Activated T-cell treated with anti-CD3 and anti-CD28 coated beads, Interleukin-2, amount 50 U/mL, for 72 hours (primary cell): ENCODE results near the gene GLRA1. TPM values are rescaled to one million over a fixed set of nuclear protein-coding genes. Genes with fewer than 3 reads are reported as not detected.
"Not testable (repeated sequence)": the region's sequence is repeated elsewhere in the genome, so short reads cannot be mapped to it uniquely, and the experiment has no call there.

Experiments used
- ATAC-seq, 2 donors: fragments of 150-1000 bp; cut with Tn5 transposase; replicated peaks in 1 of 2; 2 replicates each; pipeline ENCODE4 v1.10.0; 2021; ENCODE audit warnings: moderate library complexity in 2 of 2, mild to moderate bottlenecking in 1 of 2
- DNase-seq, 2 donors: peaks; one replicate each; pipeline ENCODE4 v3.0.0; 2021 to 2022; ENCODE audit warnings: mixed read lengths in 1 of 2
- H3K27ac Mint-ChIP-seq: one replicate; pipeline ENCODE4 v1.8.0; 2022; ENCODE audit warnings: mild to moderate bottlenecking, moderate library complexity, mixed read lengths
- H3K27me3 Mint-ChIP-seq: one replicate; pipeline ENCODE4 v1.8.0; 2022; ENCODE audit warnings: low read depth, mixed read lengths
- H3K36me3 Mint-ChIP-seq, 2 donors: one replicate each; pipeline ENCODE4 v1.8.0; 2022; ENCODE audit warnings: mixed read lengths in 2 of 2, mild to moderate bottlenecking in 1 of 2; ENCODE audit not compliant: insufficient read depth in 2 of 2
- H3K4me1 Mint-ChIP-seq: one replicate; pipeline ENCODE4 v1.8.0; 2022; ENCODE audit warnings: low read depth, mixed read lengths
- H3K4me3 Mint-ChIP-seq, 2 donors: one replicate each; pipeline ENCODE4 v1.8.0; 2022; ENCODE audit warnings: mild to moderate bottlenecking in 2 of 2, mixed read lengths in 2 of 2, moderate library complexity in 2 of 2
- H3K9me3 Mint-ChIP-seq, 2 donors: one replicate each; pipeline ENCODE4 v1.8.0; 2022; ENCODE audit warnings: mixed read lengths in 2 of 2
- total RNA-seq, 2 donors: library from RNA; stranded (reverse); gene quantifications; one replicate each; pipeline ENCODE4 v1.2.3, GENCODE V29; 2022

Gene GLRA1
- total RNA-seq, 2 donors from 2014 or later: not detected

- Mint-ChIP-seq H3K4me3 (no peak overlapping the region), H3K9me3 (no peaks in the 10 kb centered on the region), H3K4me1 (peaks cover 21% of the 10 kb centered on the region), H3K27me3 (no peaks in the 10 kb centered on the region), H3K27ac (peak overlapping the region; percentile 94), H3K36me3 (peaks cover 12 to 54% of the 10 kb centered on the region in 2 donors)
- DNase-seq (no peak), ATAC-seq (no peak)
Measured at GRCh38 chr5:151795426-151795825, 129.2 kb downstream of the GLRA1 start.

- Mint-ChIP-seq H3K27me3 (no peaks in the 10 kb centered on the region), H3K9me3 (no peaks in the 10 kb centered on the region), H3K4me1 (peaks cover 11% of the 10 kb centered on the region), H3K4me3 (no peak overlapping the region), H3K36me3 (peaks cover 9 to 55% of the 10 kb centered on the region in 2 donors), H3K27ac (no peak overlapping the region)
- ATAC-seq (no peak), DNase-seq (no peak)
Measured at GRCh38 chr5:151793358-151793757, 131.3 kb downstream of the GLRA1 start.

- no peak overlapping the region for H3K4me3 Mint-ChIP-seq
- DNase-seq (no peak), ATAC-seq (no peak)
- peaks cover 4 to 31% of the 10 kb centered on the region in 2 donors for H3K36me3 Mint-ChIP-seq
- H3K9me3 Mint-ChIP-seq: no peaks in the 10 kb centered on the region
- peaks cover 21% of the 10 kb centered on the region for H3K4me1 Mint-ChIP-seq
- H3K27me3 Mint-ChIP-seq: no peaks in the 10 kb centered on the region
- no peak overlapping the region for H3K27ac Mint-ChIP-seq
Measured at GRCh38 chr5:151787817-151788216, 136.8 kb downstream of the GLRA1 start.

DNA sequence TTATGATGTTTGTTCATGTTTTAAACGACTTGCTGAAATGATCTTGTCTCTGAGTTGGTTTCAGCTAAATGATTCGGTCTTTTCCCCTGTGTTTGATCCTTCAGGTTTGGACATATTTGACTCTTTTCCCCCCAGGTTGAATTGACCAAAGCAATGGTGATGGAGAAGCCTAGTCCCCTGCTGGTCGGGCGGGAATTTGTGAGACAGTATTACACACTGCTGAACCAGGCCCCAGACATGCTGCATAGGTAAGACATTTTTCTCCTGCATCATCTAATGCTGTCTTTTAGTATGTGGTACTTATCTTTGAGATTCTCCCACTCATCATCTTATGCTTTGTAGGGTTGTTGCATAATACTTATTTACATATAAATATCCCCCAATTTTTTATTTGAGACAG is 138.2 kb downstream of the GLRA1 start:
- Mint-ChIP-seq H3K27me3 (no peaks in the 10 kb centered on the region), H3K4me1 (peaks cover 35% of the 10 kb centered on the region), H3K9me3 (no peaks in the 10 kb centered on the region), H3K27ac (peak overlapping the region; percentile 16), H3K4me3 (no peak overlapping the region), H3K36me3 (peaks cover 2 to 24% of the 10 kb centered on the region in 2 donors)
- DNase-seq (no peak), ATAC-seq (no peak)

DNA sequence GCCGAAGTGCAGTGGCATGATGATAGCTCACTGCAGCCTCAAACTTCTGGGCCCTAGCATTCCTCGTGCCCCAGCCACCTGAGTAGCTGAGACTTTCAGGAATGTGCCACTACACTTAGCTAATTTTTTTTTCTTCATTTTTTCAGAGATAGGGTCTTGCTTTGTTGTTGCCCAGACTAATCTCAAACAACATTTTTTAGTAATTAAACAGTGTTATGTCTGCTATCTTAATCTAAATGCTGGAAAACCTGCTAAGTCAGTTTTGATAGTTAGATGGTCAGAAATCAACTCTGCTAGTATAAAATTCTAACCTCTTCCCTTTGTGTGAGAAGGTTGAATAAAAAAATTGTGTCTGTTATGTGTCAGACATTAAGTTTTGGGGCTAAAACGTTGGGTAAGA is 140.5 kb downstream of the GLRA1 start:
- Mint-ChIP-seq H3K4me1 (peaks cover 57% of the 10 kb centered on the region), H3K27me3 (no peaks in the 10 kb centered on the region), H3K4me3 (peak overlapping the region in 1 of 2 donors; percentile 32), H3K27ac (peak overlapping the region; percentile 77), H3K9me3 (no peaks in the 10 kb centered on the region), H3K36me3 (peaks cover 2 to 8% of the 10 kb centered on the region in 2 donors)
- no peak for ATAC-seq
- no peak for DNase-seq

GRCh38 chr5:151783664-151784063 is 141.0 kb downstream of the GLRA1 start:
- Mint-ChIP-seq H3K4me1 (peaks cover 61% of the 10 kb centered on the region), H3K27ac (peak overlapping the region; percentile 60)
- H3K36me3 Mint-ChIP-seq, DNase-seq, H3K27me3 Mint-ChIP-seq, ATAC-seq, H3K9me3 Mint-ChIP-seq, H3K4me3 Mint-ChIP-seq: not testable (repeated sequence)

GRCh38 chr5:151781201-151781600 is 143.4 kb downstream of the GLRA1 start:
- Mint-ChIP-seq H3K27me3 (no peaks in the 10 kb centered on the region), H3K4me3 (peak overlapping the region in 1 of 2 donors; percentile 45), H3K27ac (peak overlapping the region; percentile 61), H3K9me3 (no peaks in the 10 kb centered on the region), H3K36me3 (peaks cover 3 to 25% of the 10 kb centered on the region in 2 donors), H3K4me1 (peaks cover 85% of the 10 kb centered on the region)
- ATAC-seq (no peak), DNase-seq (no peak)

- H3K27ac Mint-ChIP-seq: no peak overlapping the region
- no peaks in the 10 kb centered on the region for H3K9me3 Mint-ChIP-seq
- peaks cover 87% of the 10 kb centered on the region for H3K4me1 Mint-ChIP-seq
- no peak for ATAC-seq
- DNase-seq: no peak
- no peaks in the 10 kb centered on the region for H3K27me3 Mint-ChIP-seq
- H3K4me3 Mint-ChIP-seq: peak overlapping the region in 1 of 2 donors; percentile 37
- peaks cover 3 to 22% of the 10 kb centered on the region in 2 donors for H3K36me3 Mint-ChIP-seq
Measured at GRCh38 chr5:151780348-151780747, 144.3 kb downstream of the GLRA1 start.

GRCh38 chr5:151779531-151780125 is 145.0 kb downstream of the GLRA1 start:
- peaks cover 3 to 22% of the 10 kb centered on the region in 2 donors for H3K36me3 Mint-ChIP-seq
- H3K27me3 Mint-ChIP-seq: no peaks in the 10 kb centered on the region
- peak overlapping the region in 1 of 2 donors; percentile 41 for H3K4me3 Mint-ChIP-seq
- peaks cover 89% of the 10 kb centered on the region for H3K4me1 Mint-ChIP-seq
- ATAC-seq (no peak), DNase-seq (no peak)
- peak overlapping the region; percentile 79 for H3K27ac Mint-ChIP-seq
- H3K9me3 Mint-ChIP-seq: no peaks in the 10 kb centered on the region

DNA sequence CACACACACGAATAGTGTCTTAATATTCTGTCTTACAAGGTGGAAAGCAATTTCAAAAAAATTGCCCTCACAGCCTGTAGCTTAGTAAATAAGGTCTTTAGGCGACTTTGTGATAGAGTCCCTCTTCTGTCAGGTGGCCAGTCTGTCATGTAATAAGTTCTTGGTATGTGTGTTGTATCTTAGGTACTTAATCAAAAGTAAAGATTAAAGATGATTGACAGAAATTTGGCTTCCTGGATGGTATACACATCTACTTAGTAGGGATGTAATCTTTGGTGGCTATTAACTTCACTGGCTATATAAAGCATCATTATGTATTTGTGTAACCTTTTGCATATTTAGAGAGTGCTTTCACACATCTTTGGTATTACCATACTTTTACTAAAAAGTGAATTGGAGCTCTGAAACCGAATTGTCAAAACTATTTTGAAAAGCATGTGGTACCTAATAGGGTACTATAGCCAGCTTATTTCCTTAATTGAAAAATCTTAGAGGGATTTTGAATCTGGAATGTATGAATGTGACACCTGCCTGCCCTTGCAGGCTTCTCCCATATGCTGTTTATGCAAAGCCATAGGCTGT is 149.5 kb downstream of the GLRA1 start:
- Mint-ChIP-seq H3K36me3 (peaks cover 5 to 25% of the 10 kb centered on the region in 2 donors), H3K27ac (peak overlapping the region; percentile 72), H3K4me3 (peak overlapping the region; percentile 72 to 83), H3K4me1 (peaks cover 66% of the 10 kb centered on the region), H3K9me3 (no peaks in the 10 kb centered on the region), H3K27me3 (no peaks in the 10 kb centered on the region)
- ATAC-seq: no peak
- no peak for DNase-seq

GRCh38 chr5:151773951-151774350 is 150.7 kb downstream of the GLRA1 start:
- no peak for ATAC-seq
- H3K36me3 Mint-ChIP-seq: peaks cover 5 to 22% of the 10 kb centered on the region in 2 donors
- H3K4me1 Mint-ChIP-seq: peaks cover 58% of the 10 kb centered on the region
- no peaks in the 10 kb centered on the region for H3K27me3 Mint-ChIP-seq
- H3K4me3 Mint-ChIP-seq: peak overlapping the region; percentile 83 to 84
- DNase-seq: no peak
- no peaks in the 10 kb centered on the region for H3K9me3 Mint-ChIP-seq
- H3K27ac Mint-ChIP-seq: peak overlapping the region; percentile 9

DNA sequence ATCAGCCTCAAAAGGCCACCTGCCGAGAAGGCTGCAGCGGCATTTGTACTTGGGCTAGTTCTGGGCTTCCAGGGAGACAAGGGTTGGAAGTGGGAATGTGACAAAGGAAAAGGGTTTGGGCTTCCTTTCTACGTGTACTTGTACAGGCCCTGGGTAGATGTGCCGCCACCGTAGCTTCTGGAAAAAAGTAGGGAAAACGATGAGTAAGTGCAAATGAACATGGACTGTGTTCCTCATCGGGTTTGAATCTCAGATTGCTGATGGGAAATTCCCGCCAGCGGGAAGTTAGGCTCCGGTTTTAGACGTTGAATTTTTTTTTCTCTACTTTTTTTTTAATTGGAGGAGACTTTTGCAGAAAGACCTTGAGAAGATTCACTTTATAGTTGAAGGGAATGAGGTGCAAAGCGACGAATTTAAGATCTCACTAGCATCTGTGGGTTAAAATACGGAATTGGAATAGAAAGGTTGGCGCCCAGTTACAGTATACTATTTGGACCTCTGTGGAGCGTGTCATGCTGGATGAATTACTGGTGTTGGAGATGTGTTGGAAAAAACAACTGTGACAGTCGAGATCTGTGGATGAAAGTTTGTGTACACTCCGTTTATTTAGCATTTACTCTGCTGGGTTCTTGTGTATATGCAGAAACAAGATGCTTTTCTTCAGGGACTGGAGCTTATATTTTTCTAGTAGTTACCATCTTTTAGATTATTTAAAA is 151.6 kb downstream of the GLRA1 start:
- Mint-ChIP-seq H3K4me1 (peaks cover 49% of the 10 kb centered on the region), H3K9me3 (no peaks in the 10 kb centered on the region), H3K27ac (peak overlapping the region; percentile 43), H3K4me3 (peak overlapping the region; percentile 83 to 86), H3K36me3 (peaks cover 5 to 19% of the 10 kb centered on the region in 2 donors), H3K27me3 (no peaks in the 10 kb centered on the region)
- no peak for ATAC-seq
- no peak for DNase-seq
